Fibroblast of pulmonary artery (primary cell): ENCODE data around the gene RBM46.
"Not testable (repeated sequence)": the region's sequence is repeated elsewhere in the genome, so short reads cannot be mapped to it uniquely, and the experiment has no call there.

Experiments
- DNase-seq: peaks from one replicate; pipeline ENCODE4 v3.0.0-alpha.2; 2010; ENCODE audit warnings: low read depth
- H3K4me3 ChIP-seq: replicated peaks from 2 replicates; pipeline ENCODE4 v1.5.1; 2011; ENCODE audit warnings: low read depth, mild to moderate bottlenecking, control low read depth, low read length, moderate library complexity
- TF ChIP-seq, protein P1 (sequence below): IDR thresholded peaks from 2 replicates; pipeline ENCODE4 v1.5.1; 2011; ENCODE audit warnings: mild to moderate bottlenecking, control low read depth, low read length, inconsistent platforms; ENCODE audit errors: missing control alignments

RBM46 gene

DNA sequence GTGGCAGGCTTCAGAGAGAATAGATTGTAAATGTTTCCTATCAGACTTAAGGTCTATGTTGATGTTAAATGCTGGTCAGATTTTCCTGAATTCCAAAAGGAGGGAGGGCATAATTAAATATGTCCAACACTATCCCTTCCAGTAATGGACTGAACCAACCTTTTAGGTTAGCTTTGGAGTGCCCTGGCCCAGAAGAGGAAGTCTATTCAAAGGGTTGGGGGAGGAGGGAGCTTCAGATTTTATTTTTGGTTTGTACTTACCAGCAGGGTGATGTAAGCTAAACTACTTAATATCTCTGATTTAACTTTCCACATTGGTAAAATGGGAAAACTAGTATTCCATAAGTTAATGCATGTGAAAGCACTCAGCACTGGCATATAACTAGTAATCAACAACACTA, 91.1 kb downstream of the RBM46 start:
- TF ChIP-seq, protein P1, sequence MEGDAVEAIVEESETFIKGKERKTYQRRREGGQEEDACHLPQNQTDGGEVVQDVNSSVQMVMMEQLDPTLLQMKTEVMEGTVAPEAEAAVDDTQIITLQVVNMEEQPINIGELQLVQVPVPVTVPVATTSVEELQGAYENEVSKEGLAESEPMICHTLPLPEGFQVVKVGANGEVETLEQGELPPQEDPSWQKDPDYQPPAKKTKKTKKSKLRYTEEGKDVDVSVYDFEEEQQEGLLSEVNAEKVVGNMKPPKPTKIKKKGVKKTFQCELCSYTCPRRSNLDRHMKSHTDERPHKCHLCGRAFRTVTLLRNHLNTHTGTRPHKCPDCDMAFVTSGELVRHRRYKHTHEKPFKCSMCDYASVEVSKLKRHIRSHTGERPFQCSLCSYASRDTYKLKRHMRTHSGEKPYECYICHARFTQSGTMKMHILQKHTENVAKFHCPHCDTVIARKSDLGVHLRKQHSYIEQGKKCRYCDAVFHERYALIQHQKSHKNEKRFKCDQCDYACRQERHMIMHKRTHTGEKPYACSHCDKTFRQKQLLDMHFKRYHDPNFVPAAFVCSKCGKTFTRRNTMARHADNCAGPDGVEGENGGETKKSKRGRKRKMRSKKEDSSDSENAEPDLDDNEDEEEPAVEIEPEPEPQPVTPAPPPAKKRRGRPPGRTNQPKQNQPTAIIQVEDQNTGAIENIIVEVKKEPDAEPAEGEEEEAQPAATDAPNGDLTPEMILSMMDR: no peak
- H3K4me3 ChIP-seq: no peak overlapping the region
- no peak for DNase-seq

DNA sequence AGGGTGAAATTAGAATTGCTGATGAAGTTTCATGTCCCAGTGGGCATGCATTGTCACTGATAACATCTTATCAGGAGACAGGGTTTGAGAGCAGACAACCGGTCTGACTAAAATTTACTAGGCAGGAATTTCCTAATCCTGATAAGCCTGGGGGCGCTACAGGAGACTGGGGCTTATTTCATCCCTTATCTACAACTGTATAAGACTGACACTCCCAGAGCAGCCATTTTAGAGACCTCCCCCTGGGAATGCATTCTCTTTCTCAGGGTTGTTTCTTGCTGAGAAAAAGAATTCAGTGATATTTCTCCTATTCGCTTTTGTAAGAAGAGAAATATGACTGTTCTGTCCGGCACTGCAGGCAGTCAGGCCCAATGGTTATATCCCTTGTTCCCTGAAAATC, 93.0 kb downstream of the RBM46 start:
- DNase-seq, H3K4me3 ChIP-seq: not testable (repeated sequence)

DNA sequence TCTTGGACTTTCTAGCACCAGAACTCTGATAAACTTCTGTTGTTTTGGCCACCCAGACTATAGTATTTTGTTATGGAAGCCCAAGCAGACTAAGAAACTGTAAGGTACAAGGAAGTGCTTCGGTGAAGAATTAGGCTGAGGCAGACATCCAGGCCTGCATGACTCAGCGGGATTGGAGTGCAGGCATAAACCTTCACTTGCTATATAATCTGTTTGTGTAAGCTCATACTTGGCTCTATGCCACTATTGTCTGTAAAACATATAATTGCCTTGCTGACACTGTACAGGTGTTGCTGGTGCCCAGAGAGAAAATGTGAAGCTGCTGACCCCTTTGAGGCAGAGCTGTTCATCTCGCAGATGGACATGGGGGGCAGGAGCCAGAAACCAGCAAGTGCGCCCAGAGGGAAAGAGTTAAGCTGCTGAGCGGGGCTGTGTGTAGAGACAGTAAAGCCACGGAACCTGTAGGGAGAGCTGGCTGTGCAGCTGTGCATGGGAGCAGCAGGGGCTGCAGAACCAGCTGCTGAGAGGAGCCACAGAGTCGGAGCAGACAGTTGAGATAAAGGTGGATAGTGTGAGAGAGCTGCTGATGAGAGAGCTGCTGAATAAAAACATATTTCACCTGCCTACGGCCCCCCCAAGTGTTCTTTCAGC, 96.2 kb downstream of the RBM46 start:
- TF ChIP-seq, protein P1: no peak
- DNase-seq: peak; percentile 67
- no peak overlapping the region for H3K4me3 ChIP-seq
